NCI-H82 (cell line): ENCODE measurements around the gene SPINK2.

Experiments used
- DNase-seq: peaks from one replicate; lab custom pipeline; 2025; lab: John Stamatoyannopoulos, UW

SPINK2 gene

GRCh38 chr4:56821381-56822243 lies at the start of gene SPINK2:
Gene SPINK2, minus strand, starts transcription at chr4:56821701. Its CDS starts 39 bp downstream, at chr4:56821662.
- DNase-seq: peak; percentile 76

GRCh38 chr4:56870946-56871345 lies 49.4 kb upstream of the SPINK2 start:
- peak; percentile 27 for DNase-seq

GRCh38 chr4:56863441-56864139 lies 42.1 kb upstream of the SPINK2 start:
- DNase-seq: no peak

GRCh38 chr4:56861360-56861759 lies 39.9 kb upstream of the SPINK2 start:
- DNase-seq: no peak

- no peak for DNase-seq
Observed at GRCh38 chr4:56860781-56861180, 39.3 kb upstream of the SPINK2 start.

GRCh38 chr4:56859841-56860240 lies 38.3 kb upstream of the SPINK2 start:
- DNase-seq: no peak

GRCh38 chr4:56857601-56858309 lies 36.3 kb upstream of the SPINK2 start:
- no peak for DNase-seq

- no peak for DNase-seq
Observed at GRCh38 chr4:56856656-56857055, 35.2 kb upstream of the SPINK2 start.

- no peak for DNase-seq
Observed at GRCh38 chr4:56850910-56851309, 29.4 kb upstream of the SPINK2 start.

- no peak for DNase-seq
Observed at GRCh38 chr4:56844802-56845580, 23.5 kb upstream of the SPINK2 start.

- no peak for DNase-seq
Observed at GRCh38 chr4:56843421-56843899, 22.0 kb upstream of the SPINK2 start.

GRCh38 chr4:56840559-56840958 lies 19.1 kb upstream of the SPINK2 start:
- DNase-seq: no peak

GRCh38 chr4:56828784-56829535 lies 7.5 kb upstream of the SPINK2 start:
- no peak for DNase-seq

- DNase-seq: no peak
Observed at GRCh38 chr4:56823933-56824600, 2.6 kb upstream of the SPINK2 start.

- no peak for DNase-seq
Observed at GRCh38 chr4:56818797-56819196, 2.7 kb downstream of the SPINK2 start.

- DNase-seq: no peak
Observed at GRCh38 chr4:56817840-56818491, 3.5 kb downstream of the SPINK2 start.

GRCh38 chr4:56806666-56807065 lies 14.8 kb downstream of the SPINK2 start:
- no peak for DNase-seq

GRCh38 chr4:56804551-56804950 lies 16.9 kb downstream of the SPINK2 start:
- DNase-seq: no peak

- DNase-seq: no peak
Observed at GRCh38 chr4:56803471-56803870, 18.0 kb downstream of the SPINK2 start.
